ENCODE results near the gene SNX8.

- no peak for TF ChIP-seq EZH2phosphoT487 (IDR thresholded peaks at IDR 0.05; ENCODE audit: insufficient read depth, low read depth)
- TF ChIP-seq EZH2 (IDR thresholded peaks at IDR 0.05; ENCODE audit: insufficient read depth, poor library complexity, severe bottlenecking), result no peak
Measured at GRCh38 chr7:2326951-2327350, 12.7 kb upstream of the SNX8 start.
